Vagina (tissue), 2 donors: Measurements from ENCODE around the gene AMOTL2.

Experiments
- POLR2A ChIP-seq, 2 donors: fragments of 450-650 bp; IDR thresholded peaks; one replicate each; pipeline ENCODE4 v1.6.1; 2017; ENCODE audit warnings: antibody characterized with exemption in 2 of 2, mild to moderate bottlenecking in 2 of 2, moderate library complexity in 2 of 2
- POLR2AphosphoS5 ChIP-seq, 2 donors: sonication (generic); formaldehyde crosslinking; IDR thresholded peaks; one replicate each; pipeline ENCODE4 v1.9.0; 2017; ENCODE audit warnings: antibody characterized with exemption in 2 of 2, mild to moderate bottlenecking in 2 of 2, low read depth in 1 of 2; ENCODE audit not compliant: insufficient read depth in 1 of 2
- TF ChIP-seq, protein P1 (sequence below), 3 experiments: fragments of 450-650 bp in 2 of 3; fragments of 200-600 bp in 1 of 3; sonication (generic) in 1 of 3; IDR thresholded peaks; one replicate each; pipeline ENCODE4 v1.5.1; 2017 to 2019; ENCODE audit warnings: antibody characterized with exemption in 3 of 3, mild to moderate bottlenecking in 2 of 3, moderate library complexity in 2 of 3

DNA sequence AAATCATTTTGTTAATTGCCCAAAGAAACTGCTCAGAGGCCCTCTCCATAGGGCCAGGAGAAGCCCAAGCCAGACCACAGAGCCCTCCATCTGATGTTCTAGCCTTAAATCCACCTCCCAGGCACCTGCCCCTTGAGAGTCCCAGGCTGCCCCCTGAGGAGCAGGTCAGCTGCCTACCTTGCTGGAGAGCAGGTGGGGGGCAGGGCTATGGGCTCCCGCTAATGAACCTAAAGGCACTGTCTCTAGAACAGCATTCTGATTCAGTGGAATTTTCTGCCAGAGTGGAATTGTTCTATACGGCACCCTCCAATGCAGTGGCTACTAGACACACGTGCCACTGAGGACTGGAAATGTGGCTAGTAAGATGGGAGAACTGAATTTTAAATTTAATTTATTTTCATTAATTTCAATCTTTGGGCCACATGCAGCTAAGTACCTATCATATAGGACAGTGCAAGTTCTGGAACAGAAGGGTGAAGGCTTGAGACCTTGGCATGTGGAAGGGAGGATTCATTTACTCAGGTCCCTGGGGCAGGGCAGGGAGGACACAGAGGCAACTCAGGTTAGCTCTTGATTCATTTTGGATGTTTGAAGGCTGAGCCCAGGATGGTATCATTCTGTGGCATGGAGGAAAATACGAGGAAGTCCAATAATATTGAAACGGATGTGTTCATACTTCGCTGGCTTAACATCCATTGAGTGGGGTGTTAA lies 11.4 kb downstream of the AMOTL2 start:
- TF ChIP-seq POLR2AphosphoS5 (IDR thresholded peaks at IDR 0.05; ENCODE audit: insufficient read depth in 1 of 2, low read depth in 1 of 2): no peak
- TF ChIP-seq, protein P1, sequence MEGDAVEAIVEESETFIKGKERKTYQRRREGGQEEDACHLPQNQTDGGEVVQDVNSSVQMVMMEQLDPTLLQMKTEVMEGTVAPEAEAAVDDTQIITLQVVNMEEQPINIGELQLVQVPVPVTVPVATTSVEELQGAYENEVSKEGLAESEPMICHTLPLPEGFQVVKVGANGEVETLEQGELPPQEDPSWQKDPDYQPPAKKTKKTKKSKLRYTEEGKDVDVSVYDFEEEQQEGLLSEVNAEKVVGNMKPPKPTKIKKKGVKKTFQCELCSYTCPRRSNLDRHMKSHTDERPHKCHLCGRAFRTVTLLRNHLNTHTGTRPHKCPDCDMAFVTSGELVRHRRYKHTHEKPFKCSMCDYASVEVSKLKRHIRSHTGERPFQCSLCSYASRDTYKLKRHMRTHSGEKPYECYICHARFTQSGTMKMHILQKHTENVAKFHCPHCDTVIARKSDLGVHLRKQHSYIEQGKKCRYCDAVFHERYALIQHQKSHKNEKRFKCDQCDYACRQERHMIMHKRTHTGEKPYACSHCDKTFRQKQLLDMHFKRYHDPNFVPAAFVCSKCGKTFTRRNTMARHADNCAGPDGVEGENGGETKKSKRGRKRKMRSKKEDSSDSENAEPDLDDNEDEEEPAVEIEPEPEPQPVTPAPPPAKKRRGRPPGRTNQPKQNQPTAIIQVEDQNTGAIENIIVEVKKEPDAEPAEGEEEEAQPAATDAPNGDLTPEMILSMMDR (IDR thresholded peaks at IDR 0.05): no peak
- no peak for TF ChIP-seq POLR2A (IDR thresholded peaks at IDR 0.05)
